ENCODE data around the gene IFIT3.

GRCh38 chr10:89371987-89372386 is 44.2 kb downstream of the IFIT3 start:
- TF ChIP-seq, protein P1, sequence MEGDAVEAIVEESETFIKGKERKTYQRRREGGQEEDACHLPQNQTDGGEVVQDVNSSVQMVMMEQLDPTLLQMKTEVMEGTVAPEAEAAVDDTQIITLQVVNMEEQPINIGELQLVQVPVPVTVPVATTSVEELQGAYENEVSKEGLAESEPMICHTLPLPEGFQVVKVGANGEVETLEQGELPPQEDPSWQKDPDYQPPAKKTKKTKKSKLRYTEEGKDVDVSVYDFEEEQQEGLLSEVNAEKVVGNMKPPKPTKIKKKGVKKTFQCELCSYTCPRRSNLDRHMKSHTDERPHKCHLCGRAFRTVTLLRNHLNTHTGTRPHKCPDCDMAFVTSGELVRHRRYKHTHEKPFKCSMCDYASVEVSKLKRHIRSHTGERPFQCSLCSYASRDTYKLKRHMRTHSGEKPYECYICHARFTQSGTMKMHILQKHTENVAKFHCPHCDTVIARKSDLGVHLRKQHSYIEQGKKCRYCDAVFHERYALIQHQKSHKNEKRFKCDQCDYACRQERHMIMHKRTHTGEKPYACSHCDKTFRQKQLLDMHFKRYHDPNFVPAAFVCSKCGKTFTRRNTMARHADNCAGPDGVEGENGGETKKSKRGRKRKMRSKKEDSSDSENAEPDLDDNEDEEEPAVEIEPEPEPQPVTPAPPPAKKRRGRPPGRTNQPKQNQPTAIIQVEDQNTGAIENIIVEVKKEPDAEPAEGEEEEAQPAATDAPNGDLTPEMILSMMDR (conservative IDR thresholded peaks at IDR 0.05), result no peak
- no peak for TF ChIP-seq ZFX (IDR thresholded peaks at IDR 0.05)

Data from C4-2B (cell line).